ENCODE measurements around the gene ZG16B.

DNA sequence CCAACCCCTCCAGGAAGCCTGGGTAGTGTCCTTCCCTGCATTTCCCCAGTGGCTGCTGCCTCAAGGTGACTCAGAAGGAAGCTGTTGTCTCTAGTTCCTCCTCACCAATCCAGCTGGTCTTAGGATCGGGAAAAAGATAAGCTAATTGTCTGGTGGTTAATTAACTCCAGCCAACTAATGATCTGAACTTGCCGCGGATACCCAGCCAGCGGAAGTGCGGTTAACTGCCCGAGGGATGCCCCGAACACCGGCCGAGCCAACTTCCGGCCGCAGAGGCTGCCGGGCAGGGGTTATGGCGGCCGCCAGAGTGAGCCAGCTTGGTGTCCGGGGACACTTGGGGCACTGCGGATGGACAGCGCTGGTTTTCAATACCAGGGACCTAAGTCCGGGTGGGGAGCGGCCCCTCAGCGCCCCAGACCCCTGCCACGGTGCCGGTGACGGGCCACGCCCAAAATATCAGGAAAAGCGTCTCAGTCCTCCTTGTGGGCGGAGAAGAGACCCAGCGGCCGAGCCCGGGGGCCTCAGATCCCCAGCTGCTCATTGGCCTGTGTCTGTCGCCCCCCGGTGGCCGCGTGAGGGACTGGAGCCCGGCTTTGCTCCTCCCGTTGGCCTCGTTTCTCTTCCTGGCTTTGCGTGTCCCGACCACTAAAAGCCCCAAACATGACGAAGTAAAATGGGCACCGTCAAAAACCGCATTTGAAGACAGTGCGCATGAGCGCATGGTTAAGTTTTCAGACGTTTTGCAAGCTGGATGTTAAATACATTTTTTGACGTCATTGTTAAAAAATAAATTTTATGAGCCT, 38.1 kb downstream of the ZG16B start:
- TF ChIP-seq CTCF (IDR thresholded peaks at IDR 0.05) (peak; percentile 90 to 99 (median 98)), POLR2A (IDR thresholded peaks at IDR 0.05) (peak; percentile 63 to 72)
